GM21737 (cell line): ENCODE data around the gene RRP8.

Experiments used
- ATAC-seq: cut with Tn5 transposase; IDR thresholded peaks from one replicate; pipeline ENCODE4 v1.9.1; 2021; ENCODE audit warnings: mild to moderate bottlenecking, moderate library complexity; ENCODE audit not compliant: unreplicated experiment

RRP8 gene

GRCh38 chr11:6548641-6549040 lies 54.8 kb downstream of the RRP8 start:
- no peak for ATAC-seq

GRCh38 chr11:6548121-6548520 lies 55.3 kb downstream of the RRP8 start:
- no peak for ATAC-seq

- ATAC-seq, result no peak
Observed at GRCh38 chr11:6547177-6547576, 56.2 kb downstream of the RRP8 start.

- no peak for ATAC-seq
Observed at GRCh38 chr11:6546735-6547134, 56.7 kb downstream of the RRP8 start.

- ATAC-seq, result no peak
Observed at GRCh38 chr11:6545917-6546605, 57.4 kb downstream of the RRP8 start.
